Muscle of leg (tissue), 11 donors: ENCODE results near the gene EXO1. TPM values are rescaled to one million over a fixed set of nuclear protein-coding genes. Genes with fewer than 3 reads are reported as not detected.
A peak's percentile ranks its signal among the peaks of the same experiment; 100 is the strongest.

Experiments used
- DNase-seq: peaks from one replicate; pipeline ENCODE4 v3.0.0; 2013
- H3K27ac ChIP-seq: one replicate; pipeline ENCODE4 v1.5.1; 2013; ENCODE audit warnings: mild to moderate bottlenecking, low read length, control low read depth
- H3K27me3 ChIP-seq: one replicate; pipeline ENCODE4 v1.6.1; 2013; ENCODE audit warnings: low read length; ENCODE audit not compliant: control insufficient read depth, insufficient read depth
- H3K36me3 ChIP-seq: one replicate; pipeline ENCODE4 v1.6.1; 2013; ENCODE audit warnings: low read length; ENCODE audit not compliant: control insufficient read depth, insufficient read depth
- H3K4me1 ChIP-seq: one replicate; pipeline ENCODE4 v1.6.1; 2013; ENCODE audit warnings: low read length; ENCODE audit not compliant: control insufficient read depth, insufficient read depth
- H3K4me3 ChIP-seq: one replicate; pipeline ENCODE4 v1.5.1; 2013; ENCODE audit warnings: low read length, control low read depth
- H3K9me3 ChIP-seq: replicated peaks from 2 replicates; pipeline ENCODE4 v1.6.1; 2013; ENCODE audit warnings: low read depth, low read length; ENCODE audit not compliant: control insufficient read depth
- WGBS: methylation state at CpG from one replicate; pipeline ENCODE4 v1.1.5; 2013; ENCODE audit warnings: missing lambda C conversion rate; ENCODE audit not compliant: insufficient coverage; 5-methylcytosine and 5-hydroxymethylcytosine counted together
- polyA plus RNA-seq, 8 donors: library from polyadenylated mRNA; unstranded; fragments of 120-200 nt; gene quantifications; one replicate each; pipeline versions ENCODE4 v1.2.1 to v1.2.3, GENCODE V29; 2013; ENCODE audit warnings: inconsistent platforms in 1 of 8, low replicate concordance in 1 of 8; ENCODE audit not compliant: insufficient read length in 8 of 8, insufficient read depth in 1 of 8
- total RNA-seq: library from RNA; stranded (reverse); fragments of 120-200 nt; gene quantifications from one replicate; pipeline ENCODE4 v1.2.4, GENCODE V29; 2013

The EXO1 gene
- total and polyA plus RNA-seq, 9 donors: 6.4 to 10.0 (median 7.8) TPM

DNA sequence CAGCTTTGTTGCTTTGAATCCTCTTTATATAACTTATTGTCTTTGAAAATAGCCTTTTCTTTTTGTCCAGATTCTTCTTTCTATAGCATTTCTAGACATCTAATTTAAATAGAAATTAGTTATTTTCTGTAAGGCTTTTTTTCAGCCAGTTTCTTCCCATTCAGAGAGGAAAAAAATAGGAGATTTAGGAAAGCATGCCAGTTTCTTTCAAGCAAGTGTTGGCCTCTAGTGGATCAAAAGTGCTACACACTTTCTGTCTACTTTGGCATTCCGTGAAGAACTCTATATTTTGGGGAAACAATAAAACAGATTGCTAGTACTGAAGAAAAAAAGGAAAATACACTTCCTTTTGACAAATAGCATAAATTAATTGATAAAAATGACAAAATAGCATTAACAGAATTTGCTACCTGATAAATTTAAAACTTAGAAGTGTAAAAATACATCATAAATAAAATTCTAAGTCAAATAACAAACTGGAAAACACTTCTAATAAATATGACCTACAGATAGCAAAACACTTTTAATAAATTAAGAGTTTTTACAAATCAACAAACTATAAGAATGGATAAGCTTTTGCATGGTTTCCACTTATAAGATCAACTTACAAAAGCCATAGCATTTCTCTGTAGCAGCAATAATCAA, 13.1 kb upstream of the EXO1 start:
- no peak overlapping the region for H3K27ac ChIP-seq
- no peak overlapping the region for H3K4me3 ChIP-seq
- H3K4me1 ChIP-seq: no peaks in the 10 kb centered on the region
- H3K36me3 ChIP-seq: no peaks in the 10 kb centered on the region
- no peaks in the 10 kb centered on the region for H3K27me3 ChIP-seq
- WGBS: no CpG with 5 or more reads among the region's 1 CpG
- H3K9me3 ChIP-seq: no peaks in the 10 kb centered on the region
- peak; percentile 66 for DNase-seq

DNA sequence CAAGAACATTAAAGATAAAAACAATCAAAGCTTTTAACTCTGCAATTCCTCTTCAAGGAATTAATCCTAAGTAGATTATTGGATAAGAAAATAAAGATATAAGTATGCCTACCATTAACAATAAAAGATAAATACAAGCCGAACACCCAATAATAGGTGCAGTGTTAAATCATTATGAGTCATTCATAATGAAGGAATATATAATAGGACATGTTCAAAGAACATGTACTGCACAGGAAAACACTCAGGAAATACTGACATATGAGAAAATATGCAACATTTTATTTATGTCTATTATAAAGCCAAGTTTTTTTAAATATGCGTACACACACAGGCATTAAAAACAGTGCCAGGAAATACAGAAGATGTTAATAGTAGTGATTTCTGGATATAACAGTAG, 11.1 kb upstream of the EXO1 start:
- DNase-seq: no peak
- no CpG with 5 or more reads among the region's 2 CpGs for WGBS
- no peak overlapping the region for H3K27ac ChIP-seq

GRCh38 chr1:241837416-241837815, 10.6 kb upstream of the EXO1 start:
- no peaks in the 10 kb centered on the region for H3K36me3 ChIP-seq
- H3K4me1 ChIP-seq: no peaks in the 10 kb centered on the region
- no peak overlapping the region for H3K27ac ChIP-seq
- DNase-seq: no peak
- WGBS: 79% methylated on average over 2 of the region's 5 CpGs
- no peaks in the 10 kb centered on the region for H3K27me3 ChIP-seq
- no peak overlapping the region for H3K4me3 ChIP-seq
- no peaks in the 10 kb centered on the region for H3K9me3 ChIP-seq

More for the DNA sequence above, 11.1 kb upstream of the EXO1 start:
- no peaks in the 10 kb centered on the region for H3K9me3 ChIP-seq
- no peaks in the 10 kb centered on the region for H3K36me3 ChIP-seq
- H3K4me3 ChIP-seq: no peak overlapping the region
- no peaks in the 10 kb centered on the region for H3K4me1 ChIP-seq
- no peaks in the 10 kb centered on the region for H3K27me3 ChIP-seq

GRCh38 chr1:241837901-241838300, 10.1 kb upstream of the EXO1 start:
- no peak overlapping the region for H3K27ac ChIP-seq
- WGBS: 55% methylated on average over 4 of the region's 4 CpGs
- no peaks in the 10 kb centered on the region for H3K36me3 ChIP-seq
- H3K4me3 ChIP-seq: no peak overlapping the region
- no peak for DNase-seq
- H3K27me3 ChIP-seq: no peaks in the 10 kb centered on the region
- no peaks in the 10 kb centered on the region for H3K9me3 ChIP-seq
- H3K4me1 ChIP-seq: no peaks in the 10 kb centered on the region

GRCh38 chr1:241838897-241839296, 9.1 kb upstream of the EXO1 start:
- 89% methylated on average over 2 of the region's 5 CpGs for whole genome bisulfite sequencing
- no peak overlapping the region for H3K27ac ChIP-seq

GRCh38 chr1:241839369-241839979, 8.5 kb upstream of the EXO1 start:
- 90% methylated on average over 2 of the region's 6 CpGs for WGBS
- Histone ChIP-seq H3K27me3 (no peaks in the 10 kb centered on the region), H3K4me3 (no peak overlapping the region), H3K36me3 (no peaks in the 10 kb centered on the region), H3K27ac (no peak overlapping the region), H3K9me3 (no peaks in the 10 kb centered on the region), H3K4me1 (no peaks in the 10 kb centered on the region)
- no peak for DNase-seq

More at GRCh38 chr1:241838897-241839296, 9.1 kb upstream of the EXO1 start:
- Histone ChIP-seq H3K27me3 (no peaks in the 10 kb centered on the region), H3K9me3 (no peaks in the 10 kb centered on the region), H3K4me3 (no peak overlapping the region), H3K36me3 (no peaks in the 10 kb centered on the region), H3K4me1 (no peaks in the 10 kb centered on the region)
- no peak for DNase-seq

DNA sequence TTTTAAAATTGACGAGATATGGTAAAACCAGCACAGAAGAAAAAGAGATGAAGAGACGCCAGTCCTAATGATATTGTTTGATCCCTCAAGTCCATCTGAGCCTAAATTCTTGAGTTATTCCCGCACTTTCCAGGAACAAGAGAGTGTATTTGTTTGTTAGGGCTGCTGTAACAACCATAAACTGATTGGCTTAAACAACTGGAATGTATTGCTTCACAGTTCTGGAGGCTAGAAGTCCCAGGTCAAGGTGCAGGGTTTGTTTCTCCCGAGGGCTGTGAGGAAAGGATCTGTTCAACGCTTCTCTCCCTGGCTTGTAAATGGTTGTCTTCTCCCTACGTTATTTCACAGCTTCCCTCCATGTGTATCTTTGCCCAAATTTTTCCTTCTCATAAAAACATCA, 7.8 kb upstream of the EXO1 start:
- no peak overlapping the region for H3K27ac ChIP-seq
- no peak for DNase-seq
- H3K4me3 ChIP-seq: no peak overlapping the region
- no peaks in the 10 kb centered on the region for H3K9me3 ChIP-seq
- H3K27me3 ChIP-seq: no peaks in the 10 kb centered on the region
- 43% methylated on average over 1 of the region's 6 CpGs for WGBS
- H3K36me3 ChIP-seq: no peaks in the 10 kb centered on the region
- no peaks in the 10 kb centered on the region for H3K4me1 ChIP-seq

DNA sequence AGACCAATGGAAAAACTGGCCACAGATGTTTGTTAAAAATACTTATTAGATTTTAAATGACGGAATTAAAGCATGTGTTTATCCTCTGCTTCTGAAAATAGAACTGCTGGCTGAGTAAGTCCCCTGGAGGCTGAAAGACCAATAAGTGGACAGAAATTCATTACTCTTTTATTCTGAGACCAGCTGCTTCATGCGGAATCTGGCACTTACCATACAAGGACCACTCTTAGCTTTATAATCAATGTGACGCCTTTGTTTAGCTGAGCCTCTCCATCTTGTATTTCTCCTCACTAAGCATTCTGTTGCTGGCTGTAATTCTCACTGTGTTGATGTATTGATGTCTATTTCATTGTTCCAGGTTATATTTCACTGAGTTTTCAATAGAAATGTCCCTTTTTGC, 6.3 kb upstream of the EXO1 start:
- 76% methylated on average over 2 of the region's 3 CpGs for WGBS
- DNase-seq: no peak
- no peaks in the 10 kb centered on the region for H3K4me1 ChIP-seq
- no peaks in the 10 kb centered on the region for H3K36me3 ChIP-seq
- no peak overlapping the region for H3K27ac ChIP-seq
- no peak overlapping the region for H3K4me3 ChIP-seq
- H3K27me3 ChIP-seq: no peaks in the 10 kb centered on the region
- no peaks in the 10 kb centered on the region for H3K9me3 ChIP-seq

DNA sequence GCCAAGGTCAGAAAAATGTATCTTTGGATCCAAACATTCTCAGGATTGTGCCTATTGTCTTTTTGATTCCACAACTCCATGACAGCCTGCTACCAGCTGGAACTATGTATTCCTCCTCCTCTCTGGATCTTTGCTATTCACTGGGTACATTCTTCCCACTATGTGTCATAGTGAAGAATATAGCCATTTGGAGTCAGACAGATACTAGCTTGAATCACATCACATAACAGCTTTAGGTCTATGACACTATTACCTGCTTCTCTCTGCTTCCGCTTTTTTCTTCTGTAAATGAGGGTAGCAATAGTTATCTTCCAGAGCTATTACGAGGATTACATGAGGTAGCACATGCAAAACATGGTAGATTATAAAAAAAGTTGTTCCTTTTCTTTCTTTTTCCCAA, 5.4 kb upstream of the EXO1 start:
- Histone ChIP-seq H3K9me3 (no peaks in the 10 kb centered on the region), H3K36me3 (no peaks in the 10 kb centered on the region), H3K4me1 (peaks cover 2% of the 10 kb centered on the region), H3K4me3 (no peak overlapping the region), H3K27ac (no peak overlapping the region), H3K27me3 (no peaks in the 10 kb centered on the region)
- no peak for DNase-seq
- no CpG with 5 or more reads among the region's 2 CpGs for WGBS

- Histone ChIP-seq H3K4me3 (no peak overlapping the region), H3K27me3 (no peaks in the 10 kb centered on the region)
- DNase-seq: no peak
Observed at GRCh38 chr1:241844593-241844992, 3.4 kb upstream of the EXO1 start.

DNA sequence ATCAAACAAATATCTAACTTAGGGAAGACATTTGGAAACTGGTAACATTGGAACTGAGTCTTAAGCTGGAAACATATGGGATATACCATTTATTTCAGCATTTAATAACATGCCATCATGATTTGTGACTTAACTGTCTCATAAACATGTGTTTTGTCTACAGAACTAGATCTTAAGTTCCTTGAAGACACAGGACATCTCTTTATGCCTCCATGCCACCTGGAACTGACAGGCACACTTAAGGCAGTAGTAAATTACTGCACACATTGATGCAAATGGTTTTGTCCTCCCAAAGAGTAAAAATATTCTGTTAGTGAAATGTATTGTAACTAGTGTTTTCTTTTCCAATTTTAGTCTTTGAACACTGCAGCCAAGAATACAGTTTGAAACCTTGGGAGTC, 1.6 kb upstream of the EXO1 start:
- H3K27ac ChIP-seq: no peak overlapping the region
- H3K27me3 ChIP-seq: no peaks in the 10 kb centered on the region

More at GRCh38 chr1:241844593-241844992, 3.4 kb upstream of the EXO1 start:
- no peaks in the 10 kb centered on the region for H3K9me3 ChIP-seq
- no peaks in the 10 kb centered on the region for H3K36me3 ChIP-seq
- WGBS: no CpG with 5 or more reads among the region's 6 CpGs
- peaks cover 8% of the 10 kb centered on the region for H3K4me1 ChIP-seq
- no peak overlapping the region for H3K27ac ChIP-seq

More for the DNA sequence above, 1.6 kb upstream of the EXO1 start:
- no peak overlapping the region for H3K4me3 ChIP-seq
- DNase-seq: no peak
- no peaks in the 10 kb centered on the region for H3K9me3 ChIP-seq
- no peaks in the 10 kb centered on the region for H3K36me3 ChIP-seq
- H3K4me1 ChIP-seq: peaks cover 8% of the 10 kb centered on the region
